H1 (cell line): ENCODE data around the gene CCDC196.

ENCODE experiments used
- CBX8 ChIP-seq: fragments of 300-800, 300-1000 bp; sonication (generic); IDR thresholded peaks from 2 replicates; pipeline ENCODE4 v1.7.1; 2016; ENCODE audit warnings: low read depth, low read length, borderline replicate concordance
- CREB1 ChIP-seq: IDR thresholded peaks from 2 replicates; pipeline ENCODE4 v1.6.1; 2012; ENCODE audit warnings: inconsistent platforms
- CTCF ChIP-seq, 3 experiments: IDR thresholded peaks; 1 replicate in 2 of 3; 2 replicates in 1 of 3; pipeline versions ENCODE4 v1.5.1 to v1.6.1; 2011; ENCODE audit warnings: low read length in 3 of 3, mild to moderate bottlenecking in 3 of 3, inconsistent platforms in 2 of 3, low read depth in 1 of 3, moderate library complexity in 1 of 3; ENCODE audit not compliant: insufficient read depth in 1 of 3; ENCODE audit errors: control extremely low read depth in 1 of 3
- EP300 ChIP-seq, 2 experiments: IDR thresholded peaks; 1 replicate in 1 of 2; 2 replicates in 1 of 2; pipeline ENCODE4 v1.6.1; 2011 to 2012; ENCODE audit warnings: low read depth in 2 of 2, low read length in 2 of 2, mild to moderate bottlenecking in 2 of 2, borderline replicate concordance in 1 of 2, inconsistent platforms in 1 of 2, moderate library complexity in 1 of 2
- EZH2 ChIP-seq: fragments of 200-600 bp; sonication (generic); IDR thresholded peaks from 2 replicates; pipeline ENCODE4 v1.7.1; 2012; ENCODE audit warnings: low read depth, mild to moderate bottlenecking, moderate library complexity, low read length, inconsistent platforms; ENCODE audit not compliant: severe bottlenecking
- GABPA ChIP-seq: IDR thresholded peaks from 2 replicates; pipeline ENCODE4 v1.6.1; 2011; ENCODE audit warnings: mild to moderate bottlenecking, low read length, moderate library complexity, borderline replicate concordance; ENCODE audit not compliant: insufficient read depth
- GTF2F1 ChIP-seq: IDR thresholded peaks from 2 replicates; pipeline ENCODE4 v1.6.1; 2012; ENCODE audit warnings: low read depth, low read length, improper control_type of control experiment, borderline replicate concordance
- POLR2A ChIP-seq, 2 experiments: IDR thresholded peaks; 1 replicate in 1 of 2; 2 replicates in 1 of 2; pipeline ENCODE4 v1.6.1; 2011; ENCODE audit warnings: low read depth in 2 of 2, low read length in 2 of 2, mild to moderate bottlenecking in 2 of 2; ENCODE audit errors: control extremely low read depth in 1 of 2
- POLR2AphosphoS5 ChIP-seq: IDR thresholded peaks from 2 replicates; pipeline ENCODE4 v1.6.1; 2011; ENCODE audit warnings: low read depth, low read length
- RAD21 ChIP-seq, 2 experiments: IDR thresholded peaks in 1 of 2; conservative IDR thresholded peaks in 1 of 2; 2 replicates each; pipeline ENCODE4 v1.6.1; 2011; ENCODE audit warnings: low read depth in 2 of 2, low read length in 2 of 2, improper control_type of control experiment in 1 of 2, inconsistent platforms in 1 of 2, mild to moderate bottlenecking in 1 of 2, moderate library complexity in 1 of 2
- RFX5 ChIP-seq: IDR thresholded peaks from 2 replicates; pipeline ENCODE4 v1.6.1; 2011; ENCODE audit warnings: low read depth, low read length, improper control_type of control experiment, borderline replicate concordance
- RXRA ChIP-seq: IDR thresholded peaks from 2 replicates; pipeline ENCODE4 v1.6.1; 2011; ENCODE audit warnings: low read depth, mild to moderate bottlenecking, low read length, moderate library complexity; ENCODE audit not compliant: insufficient read depth
- USF2 ChIP-seq: IDR thresholded peaks from 2 replicates; pipeline ENCODE4 v1.6.1; 2011; ENCODE audit warnings: low read length, improper control_type of control experiment
- YY1 ChIP-seq: IDR thresholded peaks from 2 replicates; pipeline ENCODE4 v1.6.1; 2011; ENCODE audit warnings: low read depth, mild to moderate bottlenecking, low read length

- no peak for TF ChIP-seq YY1
- no peak for TF ChIP-seq CTCF (IDR thresholded peaks at IDR 0.05; ENCODE audit: control extremely low read depth in 1 of 3, insufficient read depth in 1 of 3, low read depth in 1 of 3, low read length in 3 of 3)
- no peak for TF ChIP-seq EP300 (IDR thresholded peaks at IDR 0.05; ENCODE audit: borderline replicate concordance in 1 of 2, low read depth in 2 of 2, low read length in 2 of 2)
- TF ChIP-seq RXRA, result no peak
- no peak for TF ChIP-seq RAD21 (IDR thresholded peaks at IDR 0.05 in 1 of 2, conservative IDR thresholded peaks at IDR 0.05 in 1 of 2; ENCODE audit: low read depth in 2 of 2, low read length in 2 of 2)
- no peak for TF ChIP-seq POLR2A (IDR thresholded peaks at IDR 0.05; ENCODE audit: control extremely low read depth in 1 of 2, low read depth in 2 of 2, low read length in 2 of 2)
- TF ChIP-seq GABPA, result no peak
- TF ChIP-seq CREB1, result no peak
- TF ChIP-seq EZH2, result no peak
- TF ChIP-seq GTF2F1, result no peak
- no peak for TF ChIP-seq CBX8
- no peak for TF ChIP-seq POLR2AphosphoS5
- no peak for TF ChIP-seq USF2
- no peak for TF ChIP-seq RFX5
Measured at GRCh38 chr14:66543996-66544395, 57.8 kb downstream of the CCDC196 start.
